NCI-H1048 (cell line): ENCODE data around the gene C9orf78.
A peak's percentile ranks its signal among the peaks of the same experiment; 100 is the strongest.

ENCODE experiments used
- DNase-seq: peaks from one replicate; lab custom pipeline; 2025; lab: John Stamatoyannopoulos, UW

The C9orf78 gene, protein sequence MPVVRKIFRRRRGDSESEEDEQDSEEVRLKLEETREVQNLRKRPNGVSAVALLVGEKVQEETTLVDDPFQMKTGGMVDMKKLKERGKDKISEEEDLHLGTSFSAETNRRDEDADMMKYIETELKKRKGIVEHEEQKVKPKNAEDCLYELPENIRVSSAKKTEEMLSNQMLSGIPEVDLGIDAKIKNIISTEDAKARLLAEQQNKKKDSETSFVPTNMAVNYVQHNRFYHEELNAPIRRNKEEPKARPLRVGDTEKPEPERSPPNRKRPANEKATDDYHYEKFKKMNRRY

DNA sequence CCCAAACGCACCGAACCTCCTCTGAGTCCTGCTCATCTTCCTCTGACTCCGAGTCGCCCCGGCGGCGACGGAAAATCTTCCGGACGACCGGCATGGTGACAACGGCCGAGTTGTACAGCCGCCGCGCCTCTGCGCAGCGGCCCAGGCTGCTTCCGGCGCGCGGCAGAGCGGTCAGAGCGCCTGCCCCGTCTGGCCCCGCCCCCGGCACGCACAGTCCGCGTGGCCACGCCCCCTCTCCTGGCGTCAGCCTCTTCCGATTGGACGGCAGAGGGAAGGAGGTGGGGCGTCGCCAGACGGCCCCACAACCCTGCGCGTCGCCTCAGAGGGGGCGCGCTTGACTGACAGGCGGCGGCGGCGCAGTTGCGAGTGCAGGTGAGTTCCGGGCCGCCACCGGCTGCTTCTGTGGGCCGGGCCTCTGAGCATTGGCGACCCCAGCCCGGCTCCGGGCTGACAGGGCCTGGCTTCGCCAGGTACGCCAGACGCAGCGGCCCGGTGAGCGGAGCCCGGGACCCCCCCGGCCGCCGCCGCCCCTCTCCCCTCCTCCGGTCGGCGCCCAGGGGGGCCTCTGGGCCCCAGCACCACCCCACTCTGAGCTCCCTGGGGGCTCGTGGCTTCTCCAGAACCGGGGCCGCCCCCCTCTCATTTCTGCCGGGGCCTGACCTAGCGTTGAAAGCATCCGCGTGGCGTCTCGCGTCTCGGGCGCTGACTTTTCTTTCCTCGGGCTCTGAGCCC, at the start of gene C9orf78, which contains the start of gene USP20:
C9orf78 (minus strand) TSS at position 148 of the 732 bp plus-strand sequence; CDS start at position 94, 54 bp downstream.
USP20 (plus strand) TSS at position 331 of the 732 bp plus-strand sequence. CDS start 17,098 bp downstream, outside the sequence.
- DNase-seq: peak; percentile 92

DNA sequence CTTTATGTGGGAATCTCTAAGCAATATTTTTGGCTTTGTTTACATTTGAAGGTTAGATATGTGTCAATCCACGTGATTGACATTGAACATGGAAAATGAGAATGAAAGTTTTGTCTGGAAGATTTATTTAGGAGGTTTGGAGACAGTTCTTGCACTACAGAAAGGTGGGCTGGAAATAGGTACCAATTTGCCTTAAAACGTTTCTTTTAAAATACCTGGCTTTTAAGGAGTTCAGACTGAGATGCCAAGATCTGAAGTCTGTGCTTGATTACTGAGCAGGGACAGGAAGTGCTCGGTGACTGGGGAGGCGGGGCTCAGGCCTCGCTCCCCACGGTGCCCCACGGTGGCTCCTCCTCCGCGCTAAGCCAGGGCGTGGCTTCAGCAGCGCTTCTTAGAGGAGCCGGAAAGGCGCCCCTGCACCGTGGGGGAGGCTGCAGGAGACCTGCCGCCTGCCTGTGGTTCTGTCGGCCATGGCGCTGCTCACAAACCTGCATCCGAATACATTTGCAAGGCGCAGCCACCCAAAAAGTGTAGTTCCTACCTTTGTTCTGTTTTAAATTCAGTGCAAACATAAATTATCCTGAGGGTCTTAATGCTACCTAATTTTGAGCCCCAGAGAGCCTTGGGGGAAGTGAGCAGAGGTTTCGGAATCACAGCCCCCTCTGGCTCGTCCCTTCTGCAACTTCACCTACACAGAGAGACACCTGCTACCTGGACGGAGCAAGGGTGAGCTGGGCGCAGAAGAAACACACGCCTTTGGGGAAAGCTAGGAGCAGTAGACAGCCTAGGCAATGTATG, 49.3 kb upstream of the C9orf78 start:
- peak; percentile 83 for DNase-seq

DNA sequence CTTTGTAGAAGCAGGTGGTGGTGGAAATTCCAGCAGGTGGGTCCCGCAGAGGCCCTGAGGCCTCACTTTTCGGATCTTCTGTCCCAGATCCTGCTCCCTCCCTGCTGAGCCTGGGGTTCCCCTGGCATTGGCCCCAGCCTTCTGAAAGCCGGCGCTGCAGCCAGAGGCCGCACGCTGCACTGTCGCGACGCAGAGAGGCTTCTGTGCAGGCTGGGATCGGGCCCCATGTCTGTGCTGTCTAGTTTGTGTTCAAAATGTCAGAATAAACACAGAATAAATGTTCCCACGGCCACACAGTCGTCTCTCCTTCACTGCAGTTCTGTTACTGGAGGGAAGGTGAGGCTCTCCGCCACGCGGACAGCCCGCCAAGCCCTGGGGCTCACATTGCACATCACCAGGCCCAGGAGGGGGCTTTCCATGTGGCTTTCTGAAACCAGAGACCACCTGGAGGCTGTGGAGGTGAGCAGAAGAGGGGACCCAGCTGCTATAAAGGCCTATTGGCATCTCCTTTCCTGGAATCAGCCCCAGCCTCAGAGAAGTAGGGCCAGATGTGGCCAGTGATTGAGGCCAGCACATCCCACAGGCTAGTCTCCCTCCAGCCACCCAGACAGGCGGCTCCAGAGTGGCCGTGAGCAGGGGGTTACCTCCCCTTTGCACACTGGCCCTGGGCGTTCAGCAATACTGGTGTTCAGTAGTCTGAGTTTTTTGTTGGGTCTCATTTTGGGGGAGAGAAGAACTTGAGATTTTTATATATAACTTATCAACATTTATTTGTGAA, 46.7 kb upstream of the C9orf78 start:
- no peak for DNase-seq

DNA sequence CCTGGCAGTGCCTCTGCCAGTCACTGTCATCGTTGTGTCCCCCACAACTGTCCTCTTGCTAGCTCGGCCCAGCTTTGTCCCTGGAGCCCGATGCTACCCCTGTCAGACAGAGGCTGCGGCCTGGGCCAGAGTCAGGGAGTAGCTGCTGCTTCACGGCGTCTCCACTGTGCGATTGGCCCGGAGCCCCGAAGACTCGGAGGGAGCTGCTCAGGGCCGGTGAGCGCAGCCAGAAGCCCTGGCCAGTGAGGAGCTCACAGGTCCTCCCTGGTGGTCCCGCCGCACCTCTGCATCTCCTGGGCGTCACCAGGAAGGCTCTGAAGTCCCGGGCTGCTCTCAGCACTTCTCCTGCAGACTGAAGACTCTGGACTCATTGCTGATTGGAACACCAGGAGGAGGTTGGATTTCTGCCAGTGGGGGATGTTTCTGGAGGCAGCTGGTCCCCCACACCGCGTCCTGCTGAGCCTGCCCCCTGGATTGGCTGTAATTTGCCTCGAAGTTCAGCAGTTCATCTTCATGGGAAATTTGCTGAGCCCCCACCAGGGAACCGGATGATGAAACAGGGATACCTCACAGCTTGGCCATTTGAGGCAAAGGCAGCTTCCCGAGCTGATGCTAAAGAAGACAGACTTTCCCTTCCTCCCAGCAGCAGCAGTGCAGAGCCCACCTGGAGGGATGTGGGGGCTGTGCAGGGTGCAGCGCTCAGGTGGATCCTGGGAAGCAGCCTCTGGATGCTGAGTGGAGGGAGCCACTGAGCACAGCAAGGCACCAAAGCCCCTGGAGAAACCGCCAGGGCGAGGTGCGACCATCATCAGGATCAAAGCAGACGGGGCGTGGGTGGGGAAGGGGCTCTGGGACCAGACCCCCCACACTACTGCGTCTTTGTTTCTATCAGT, 45.8 kb upstream of the C9orf78 start:
- no peak for DNase-seq

DNA sequence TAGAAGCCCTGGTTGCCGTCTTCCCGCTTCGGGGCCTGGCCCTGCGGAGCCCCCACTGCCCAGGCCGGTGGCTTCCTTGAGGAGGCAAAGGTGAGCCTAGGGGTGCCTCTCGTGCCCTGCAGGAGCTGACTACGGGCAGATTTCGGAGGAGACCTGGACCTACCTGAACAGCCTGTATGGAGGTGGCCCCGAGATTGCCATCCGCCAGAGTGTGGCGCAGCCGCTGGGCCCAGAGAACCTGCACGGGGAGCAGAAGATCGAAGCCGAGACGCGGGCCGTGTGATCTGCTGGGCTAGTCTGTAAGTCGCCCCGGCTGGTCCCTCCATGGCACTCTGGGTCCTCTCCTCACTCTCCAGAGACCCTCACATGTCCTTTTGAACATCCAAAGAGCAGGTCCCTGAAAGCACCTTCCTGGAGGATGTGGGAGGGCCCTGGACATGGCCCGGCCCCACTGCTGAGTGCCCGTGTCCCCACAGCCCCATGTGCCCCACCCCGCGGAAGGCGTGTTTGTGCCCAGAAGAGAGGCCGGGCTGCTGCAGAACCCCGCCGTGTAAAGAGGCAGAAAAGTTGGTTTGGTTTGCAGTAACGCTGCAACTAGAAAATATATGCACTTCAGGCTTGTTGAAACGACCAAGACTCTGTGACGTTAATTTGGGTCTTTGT, 45.0 kb upstream of the C9orf78 start:
- no peak for DNase-seq

DNA sequence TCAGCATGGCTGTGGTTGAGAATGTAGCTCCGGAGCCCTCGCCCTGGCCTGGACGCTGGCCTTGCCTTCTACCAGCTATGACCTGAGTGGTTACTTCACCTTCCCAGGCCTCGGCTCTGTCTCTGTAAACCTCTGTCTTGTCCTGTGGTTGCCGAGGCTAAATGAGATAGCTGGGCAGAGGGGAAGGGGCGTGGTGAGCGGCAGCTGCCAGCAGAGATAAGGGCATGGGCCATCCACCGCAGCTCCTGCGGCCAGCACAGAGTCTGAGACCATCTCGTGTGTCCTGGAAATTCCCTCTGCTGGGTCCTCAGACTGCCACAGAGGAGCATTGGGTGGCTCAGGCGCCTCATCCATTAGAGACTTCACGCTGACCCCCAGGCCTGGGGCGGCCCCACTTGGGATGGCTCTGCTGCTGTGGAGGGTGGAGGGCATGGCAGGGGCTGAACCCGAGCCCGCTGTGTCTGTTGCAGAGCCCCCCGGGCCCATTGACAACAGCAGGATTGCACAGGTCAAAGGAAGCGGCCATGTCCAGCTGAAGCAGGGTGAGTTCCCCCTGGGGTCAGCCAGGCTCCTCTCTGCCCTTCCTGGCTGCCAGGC, 44.1 kb upstream of the C9orf78 start:
- no peak for DNase-seq

DNA sequence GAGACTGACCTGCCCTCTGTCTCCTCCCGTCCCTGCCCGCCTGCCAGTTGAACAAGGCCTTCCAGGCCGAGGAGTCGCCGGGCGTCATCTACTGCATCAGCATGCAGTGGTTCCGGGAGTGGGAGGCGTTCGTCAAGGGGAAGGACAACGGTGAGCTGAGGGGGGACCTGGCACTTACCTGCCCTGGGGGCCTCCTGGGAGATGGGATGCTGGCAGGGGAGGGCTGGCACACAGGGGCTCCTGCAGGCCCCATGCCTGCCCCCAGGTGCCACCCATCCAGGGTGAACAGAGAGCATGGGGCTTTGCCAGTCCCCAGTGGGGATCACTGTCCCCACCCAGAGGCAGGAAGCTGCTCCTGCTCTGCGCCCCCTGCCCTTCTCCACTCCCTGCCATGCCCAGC, 43.2 kb upstream of the C9orf78 start:
- no peak for DNase-seq

DNA sequence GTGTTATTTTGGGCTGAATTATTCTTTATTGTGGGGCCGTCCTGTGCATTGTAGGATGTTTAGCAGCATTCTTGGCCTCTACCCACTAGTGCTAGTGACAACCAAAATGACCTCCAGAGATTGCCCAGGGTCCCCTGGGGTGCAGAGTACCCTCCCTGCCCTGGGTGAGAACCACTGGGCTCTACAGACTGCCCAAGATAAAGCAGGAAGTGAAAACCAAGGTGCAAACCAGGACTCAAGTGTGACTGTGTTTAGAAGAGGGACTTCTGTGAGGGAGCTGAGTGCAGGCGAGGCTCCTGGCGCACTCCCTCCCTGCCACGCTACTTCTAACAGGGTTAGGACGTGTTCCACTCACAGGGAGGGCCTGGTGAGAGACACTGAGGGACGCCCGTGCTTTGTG, 41.7 kb upstream of the C9orf78 start:
- no peak for DNase-seq

DNA sequence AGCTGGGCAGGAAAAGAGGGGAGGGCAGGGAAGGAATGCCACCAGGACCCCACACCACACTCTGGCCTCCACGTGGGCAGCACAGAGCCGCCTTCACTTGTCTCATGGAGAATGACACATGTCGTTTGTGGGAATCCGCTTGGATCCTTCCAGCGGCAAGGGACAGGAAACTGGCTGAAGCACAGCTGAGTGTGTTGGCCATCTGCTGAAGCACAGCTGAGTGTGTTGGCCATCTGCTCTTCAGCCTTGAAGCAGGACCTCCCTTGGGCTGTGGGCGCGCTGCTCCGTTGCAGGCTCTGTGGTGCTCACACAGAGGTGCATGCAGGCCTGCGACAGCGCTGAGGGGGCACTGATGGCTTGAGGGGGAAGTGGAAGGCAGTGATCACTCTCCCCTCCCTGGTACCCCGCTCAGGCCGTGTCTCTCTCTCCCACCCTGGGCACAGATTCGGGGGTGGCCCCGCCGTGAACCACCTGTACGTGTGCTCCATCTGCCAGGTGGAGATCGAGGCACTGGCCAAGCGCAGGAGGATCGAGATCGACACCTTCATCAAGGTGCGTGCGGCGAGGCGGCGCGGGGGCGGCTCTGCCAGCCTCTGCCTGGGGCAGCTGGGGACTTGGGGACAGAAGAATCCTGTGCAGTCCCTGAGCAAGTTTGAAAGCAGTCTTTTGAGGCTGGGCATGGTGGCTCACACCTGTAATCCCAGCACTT, 40.8 kb upstream of the C9orf78 start:
- DNase-seq: no peak

DNA sequence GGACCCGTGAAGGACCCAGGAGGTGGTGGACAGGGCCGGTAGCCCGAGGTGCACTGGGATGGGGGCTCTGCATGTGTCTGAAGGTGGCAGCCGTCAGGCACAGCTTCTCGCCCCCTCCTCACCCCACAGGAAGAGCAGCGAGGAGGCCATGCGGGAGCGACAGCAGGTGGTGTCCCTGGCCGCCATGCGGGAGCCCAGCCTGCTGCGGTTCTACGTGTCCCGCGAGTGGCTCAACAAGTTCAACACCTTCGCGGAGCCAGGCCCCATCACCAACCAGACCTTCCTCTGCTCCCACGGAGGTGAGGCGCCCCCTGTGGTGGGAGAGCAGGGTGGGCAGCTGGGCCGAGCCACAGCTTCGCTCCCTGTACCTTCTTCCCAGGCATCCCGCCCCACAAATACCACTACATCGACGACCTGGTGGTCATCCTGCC, 40.1 kb upstream of the C9orf78 start:
- DNase-seq: no peak

DNA sequence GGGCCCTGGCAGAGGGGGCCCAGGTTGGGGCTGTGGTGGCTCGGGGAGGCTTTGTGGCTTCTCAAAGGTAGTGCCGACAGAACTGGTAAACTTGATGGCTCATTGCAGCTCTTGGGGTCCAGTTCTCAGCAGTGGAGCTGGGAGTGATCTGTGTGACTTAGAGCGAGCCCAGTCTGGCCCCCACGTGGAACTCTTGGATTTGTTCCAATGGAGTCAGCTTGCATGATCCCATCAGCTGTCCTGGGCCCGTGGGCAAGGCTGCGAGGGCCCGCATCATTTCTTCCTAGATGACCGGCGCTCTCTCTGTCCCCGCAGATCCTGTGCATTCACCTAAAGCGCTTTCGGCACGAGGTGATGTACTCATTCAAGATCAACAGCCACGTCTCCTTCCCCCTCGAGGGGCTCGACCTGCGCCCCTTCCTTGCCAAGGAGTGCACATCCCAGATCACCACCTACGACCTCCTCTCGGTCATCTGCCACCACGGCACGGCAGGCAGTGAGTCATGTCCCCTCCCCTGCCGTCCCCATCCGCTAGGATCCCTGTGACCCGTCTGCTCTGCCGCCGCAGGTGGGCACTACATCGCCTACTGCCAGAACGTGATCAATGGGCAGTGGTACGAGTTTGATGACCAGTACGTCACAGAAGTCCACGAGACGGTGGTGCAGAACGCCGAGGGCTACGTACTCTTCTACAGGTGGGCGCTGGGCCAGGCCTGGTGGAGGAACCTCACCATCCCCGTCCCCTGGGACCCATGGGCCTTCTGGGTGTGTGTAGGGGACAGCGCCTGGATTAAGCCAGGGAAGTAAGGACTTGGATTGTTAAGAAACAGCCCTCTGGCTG, 39.4 kb upstream of the C9orf78 start:
- DNase-seq: no peak

DNA sequence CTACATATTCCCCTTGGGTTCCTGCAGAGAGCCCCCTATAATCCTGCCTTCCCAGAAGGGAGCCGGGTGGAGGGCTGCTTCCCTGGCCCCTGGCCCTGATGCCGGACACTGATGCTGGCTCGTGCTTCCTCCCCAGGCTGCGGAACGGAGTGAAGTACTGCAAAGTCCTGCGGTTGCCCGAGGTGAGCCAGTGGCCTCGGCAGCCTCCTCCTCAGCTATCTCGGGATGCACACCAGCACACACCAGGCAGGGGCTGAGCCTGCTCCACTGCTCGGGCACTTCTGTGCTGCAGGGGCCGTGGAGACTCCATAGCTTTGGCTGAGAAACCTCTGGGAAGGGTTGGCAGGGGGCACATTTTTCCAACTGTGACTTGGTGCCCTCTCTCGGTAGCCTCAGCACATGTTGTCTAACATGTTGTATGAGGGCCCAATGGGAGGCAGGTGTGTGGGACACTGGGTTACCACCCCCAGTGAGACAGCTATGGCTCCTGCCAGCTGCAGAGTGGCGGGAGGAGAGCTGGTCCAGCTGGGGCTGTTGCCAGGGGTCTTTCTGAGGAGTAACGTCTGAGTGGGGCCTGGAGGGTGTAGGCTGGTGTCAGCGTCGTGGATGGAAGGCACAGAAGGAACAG, 38.6 kb upstream of the C9orf78 start:
- DNase-seq: no peak

DNA sequence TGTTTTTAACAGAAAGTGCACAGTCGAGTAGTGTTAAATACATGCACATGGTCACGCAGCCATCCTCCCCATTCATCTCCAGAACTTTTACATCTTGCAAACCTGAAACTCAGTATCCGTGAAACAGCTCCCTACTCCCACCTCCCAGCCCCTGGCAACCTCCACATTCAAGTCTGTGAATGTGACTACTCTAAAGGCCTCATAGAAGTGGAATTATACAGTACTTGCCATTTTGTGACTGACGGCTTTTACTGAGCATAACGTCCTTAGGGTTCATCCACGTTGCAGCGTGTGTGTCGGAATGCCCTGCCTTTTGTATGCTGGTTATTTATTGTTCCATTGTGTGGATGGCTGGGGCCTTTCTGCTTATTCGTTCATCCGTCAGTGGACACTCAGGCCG, 36.0 kb upstream of the C9orf78 start:
- DNase-seq: no peak

DNA sequence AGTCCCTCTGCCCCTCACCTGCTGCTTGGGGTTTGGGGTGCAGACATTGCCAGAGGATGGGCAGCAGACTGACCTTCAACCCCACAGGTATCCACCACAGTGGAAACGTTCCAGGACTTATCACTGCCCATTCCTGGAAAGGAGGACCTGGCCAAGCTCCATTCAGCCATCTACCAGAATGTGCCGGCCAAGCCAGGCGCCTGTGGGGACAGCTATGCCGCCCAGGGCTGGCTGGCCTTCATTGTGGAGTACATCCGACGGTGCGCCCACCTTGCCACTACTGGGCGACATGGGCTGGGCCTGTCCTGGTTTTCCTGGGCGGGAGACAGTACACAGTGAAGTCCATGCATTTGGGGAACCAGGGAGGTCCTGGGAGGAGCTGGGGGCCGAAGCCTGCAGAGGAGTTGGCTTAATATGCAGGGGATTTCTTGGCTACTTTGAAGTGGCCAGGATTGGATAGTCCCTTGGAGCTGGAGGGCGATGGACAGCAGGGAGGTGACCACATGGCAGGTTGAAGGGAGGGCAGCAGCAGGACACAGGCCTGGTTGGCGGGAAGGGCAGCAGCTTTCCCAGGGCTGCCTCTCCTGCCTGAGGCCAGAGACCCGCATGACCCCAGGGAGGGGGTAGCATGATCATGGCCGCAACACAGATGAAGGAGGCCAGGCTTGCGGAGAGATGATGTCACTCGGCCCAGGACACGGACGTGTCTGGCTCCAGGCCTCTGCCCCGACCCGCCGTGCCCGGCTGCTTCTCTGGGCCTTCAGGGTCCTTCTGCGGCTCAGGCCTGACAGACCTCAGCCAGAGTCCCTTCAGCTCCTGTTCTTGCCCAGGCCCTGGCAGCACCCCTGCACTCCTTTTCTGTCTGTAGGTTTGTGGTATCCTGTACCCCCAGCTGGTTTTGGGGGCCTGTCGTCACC, 34.8 kb upstream of the C9orf78 start:
- no peak for DNase-seq

DNA sequence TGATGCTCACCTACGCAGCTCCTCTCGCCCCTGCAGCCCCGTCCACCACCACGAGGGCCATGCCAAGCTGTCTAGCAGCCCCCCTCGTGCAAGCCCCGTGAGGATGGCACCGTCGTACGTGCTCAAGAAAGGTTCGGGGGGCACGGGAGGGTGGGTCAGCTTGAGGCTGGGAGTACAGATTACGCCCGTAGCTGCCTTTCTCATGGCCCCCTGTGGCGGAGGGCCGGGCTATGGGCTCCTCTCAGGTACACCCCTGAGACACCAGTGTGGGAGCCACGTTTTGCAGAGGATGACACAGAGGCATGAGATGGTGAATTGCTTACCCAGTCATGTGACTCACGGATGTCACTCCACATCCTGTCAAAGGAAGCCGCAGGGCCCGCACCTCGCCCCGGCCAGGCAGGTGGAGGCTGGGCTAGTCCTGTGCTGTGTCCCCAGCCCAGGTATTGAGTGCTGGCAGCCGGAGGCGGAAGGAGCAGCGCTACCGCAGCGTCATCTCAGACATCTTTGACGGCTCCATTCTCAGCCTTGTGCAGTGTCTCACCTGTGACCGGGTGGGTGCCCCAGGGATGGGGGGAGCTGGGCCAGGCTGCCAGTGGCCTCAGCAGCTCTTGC, 33.9 kb upstream of the C9orf78 start:
- DNase-seq: no peak
